ENCODE measurements around the gene MEIS1.

The MEIS1 gene

GRCh38 chr2:66569321-66569851 lies 134.5 kb downstream of the MEIS1 start:
- ATAC-seq (replicated peaks; ENCODE audit: extremely low read depth, poor library complexity, severe bottlenecking) (no peak), DNase-seq (ENCODE audit: low spot score in 2 of 2) (no peak)
- no peaks in the 10 kb centered on the region for H3K36me3 Mint-ChIP-seq (ENCODE audit: insufficient read depth)
- no peak overlapping the region for H3K27ac Mint-ChIP-seq (ENCODE audit: low read depth)
- H3K27me3 Mint-ChIP-seq, result no peaks in the 10 kb centered on the region
- peaks cover 7% of the 10 kb centered on the region for H3K9me3 Mint-ChIP-seq
- no peaks in the 10 kb centered on the region for H3K4me1 Mint-ChIP-seq
- H3K4me3 Mint-ChIP-seq, result no peak overlapping the region

DNA sequence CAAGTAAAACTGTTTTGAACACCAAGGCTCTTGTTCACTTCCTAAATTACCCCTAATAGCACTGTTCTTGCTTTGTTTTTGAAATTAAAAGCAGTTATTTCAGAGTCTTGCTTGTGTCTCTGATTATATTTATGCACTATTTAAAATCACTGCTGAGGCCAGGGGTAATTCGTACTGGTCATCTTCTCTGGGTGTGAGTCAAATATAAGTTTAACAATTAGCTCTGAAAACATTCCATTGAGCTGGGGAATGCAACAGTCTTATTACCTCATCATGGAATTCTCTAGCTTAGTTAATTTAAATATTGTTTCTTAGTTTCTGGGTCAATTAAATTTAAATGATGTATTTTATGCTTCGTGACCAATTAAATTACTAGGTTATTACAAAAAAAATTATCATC lies 135.0 kb downstream of the MEIS1 start:
- no peak for ATAC-seq (replicated peaks; ENCODE audit: extremely low read depth, poor library complexity, severe bottlenecking)
- peaks cover 2% of the 10 kb centered on the region for H3K4me1 Mint-ChIP-seq
- peaks cover 4% of the 10 kb centered on the region for H3K27me3 Mint-ChIP-seq
- no peak for DNase-seq (ENCODE audit: low spot score in 2 of 2)
- no peaks in the 10 kb centered on the region for H3K36me3 Mint-ChIP-seq (ENCODE audit: insufficient read depth)
- H3K9me3 Mint-ChIP-seq, result peaks cover 7% of the 10 kb centered on the region
- H3K27ac Mint-ChIP-seq (ENCODE audit: low read depth), result no peak overlapping the region
- no peak overlapping the region for H3K4me3 Mint-ChIP-seq

DNA sequence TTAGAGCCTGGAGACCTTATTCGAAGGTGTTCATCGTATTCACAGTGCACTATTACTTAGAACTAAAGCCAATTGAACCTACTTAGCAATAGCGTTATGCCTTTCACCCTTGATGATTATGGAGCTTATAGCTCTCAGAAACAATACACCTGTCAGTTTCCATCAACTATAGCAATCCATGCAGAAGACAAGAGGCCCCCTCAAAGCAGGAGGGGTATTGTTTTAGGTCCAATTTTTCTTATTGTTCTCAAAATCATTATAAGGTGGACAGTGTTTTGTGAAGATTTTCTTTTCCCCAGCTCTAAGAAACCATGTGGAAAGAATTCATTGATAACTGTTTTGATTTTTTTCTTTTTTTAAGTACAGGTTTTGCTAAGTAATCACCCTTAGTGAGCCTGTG lies 135.5 kb downstream of the MEIS1 start:
- Mint-ChIP-seq H3K4me1 (peaks cover 6% of the 10 kb centered on the region), H3K27ac (ENCODE audit: low read depth) (no peak overlapping the region), H3K36me3 (ENCODE audit: insufficient read depth) (no peaks in the 10 kb centered on the region), H3K27me3 (peaks cover 9% of the 10 kb centered on the region), H3K9me3 (peaks cover 7% of the 10 kb centered on the region), H3K4me3 (no peak overlapping the region)
- DNase-seq (ENCODE audit: low spot score in 2 of 2) (no peak), ATAC-seq (replicated peaks; ENCODE audit: extremely low read depth, poor library complexity, severe bottlenecking) (no peak)

GRCh38 chr2:66571918-66572317 lies 137.0 kb downstream of the MEIS1 start:
- Mint-ChIP-seq H3K27ac (ENCODE audit: low read depth) (no peak overlapping the region), H3K9me3 (peaks cover 7% of the 10 kb centered on the region), H3K27me3 (peaks cover 18% of the 10 kb centered on the region), H3K4me1 (peaks cover 6% of the 10 kb centered on the region), H3K4me3 (no peak overlapping the region), H3K36me3 (ENCODE audit: insufficient read depth) (no peaks in the 10 kb centered on the region)
- DNase-seq (ENCODE audit: low spot score in 2 of 2), result no peak
- no peak for ATAC-seq (replicated peaks; ENCODE audit: extremely low read depth, poor library complexity, severe bottlenecking)

GRCh38 chr2:66572391-66572790 lies 137.5 kb downstream of the MEIS1 start:
- ATAC-seq (replicated peaks; ENCODE audit: extremely low read depth, poor library complexity, severe bottlenecking) (no peak), DNase-seq (ENCODE audit: low spot score in 2 of 2) (no peak)
- peaks cover 23% of the 10 kb centered on the region for H3K27me3 Mint-ChIP-seq
- peaks cover 7% of the 10 kb centered on the region for H3K9me3 Mint-ChIP-seq
- H3K27ac Mint-ChIP-seq (ENCODE audit: low read depth), result no peak overlapping the region
- H3K4me3 Mint-ChIP-seq, result no peak overlapping the region
- H3K4me1 Mint-ChIP-seq, result peaks cover 6% of the 10 kb centered on the region
- no peaks in the 10 kb centered on the region for H3K36me3 Mint-ChIP-seq (ENCODE audit: insufficient read depth)

GRCh38 chr2:66573416-66573815 lies 138.5 kb downstream of the MEIS1 start:
- ATAC-seq (replicated peaks; ENCODE audit: extremely low read depth, poor library complexity, severe bottlenecking) (no peak), DNase-seq (ENCODE audit: low spot score in 2 of 2) (no peak)
- H3K9me3 Mint-ChIP-seq, result peaks cover 5% of the 10 kb centered on the region
- H3K4me3 Mint-ChIP-seq, result no peak overlapping the region
- H3K4me1 Mint-ChIP-seq, result peaks cover 6% of the 10 kb centered on the region
- peaks cover 33% of the 10 kb centered on the region for H3K27me3 Mint-ChIP-seq
- no peak overlapping the region for H3K27ac Mint-ChIP-seq (ENCODE audit: low read depth)
- no peaks in the 10 kb centered on the region for H3K36me3 Mint-ChIP-seq (ENCODE audit: insufficient read depth)

GRCh38 chr2:66573821-66574233 lies 138.9 kb downstream of the MEIS1 start:
- DNase-seq (ENCODE audit: low spot score in 2 of 2), result no peak
- peaks cover 37% of the 10 kb centered on the region for H3K27me3 Mint-ChIP-seq
- peaks cover 6% of the 10 kb centered on the region for H3K4me1 Mint-ChIP-seq
- H3K9me3 Mint-ChIP-seq, result peaks cover 1% of the 10 kb centered on the region
- no peaks in the 10 kb centered on the region for H3K36me3 Mint-ChIP-seq (ENCODE audit: insufficient read depth)
- ATAC-seq (replicated peaks; ENCODE audit: extremely low read depth, poor library complexity, severe bottlenecking), result no peak
- no peak overlapping the region for H3K4me3 Mint-ChIP-seq
- no peak overlapping the region for H3K27ac Mint-ChIP-seq (ENCODE audit: low read depth)

GRCh38 chr2:66574701-66575624 lies 140.0 kb downstream of the MEIS1 start:
- Mint-ChIP-seq H3K36me3 (ENCODE audit: insufficient read depth) (no peaks in the 10 kb centered on the region), H3K4me1 (peaks cover 6% of the 10 kb centered on the region), H3K27me3 (peaks cover 47% of the 10 kb centered on the region), H3K9me3 (no peaks in the 10 kb centered on the region), H3K4me3 (no peak overlapping the region), H3K27ac (ENCODE audit: low read depth) (no peak overlapping the region)
- ATAC-seq (replicated peaks; ENCODE audit: extremely low read depth, poor library complexity, severe bottlenecking), result no peak
- no peak for DNase-seq (ENCODE audit: low spot score in 2 of 2)

- no peak for DNase-seq (ENCODE audit: low spot score in 2 of 2)
- peaks cover 47% of the 10 kb centered on the region for H3K27me3 Mint-ChIP-seq
- no peak overlapping the region for H3K4me3 Mint-ChIP-seq
- no peak overlapping the region for H3K27ac Mint-ChIP-seq (ENCODE audit: low read depth)
- H3K9me3 Mint-ChIP-seq, result no peaks in the 10 kb centered on the region
- no peaks in the 10 kb centered on the region for H3K36me3 Mint-ChIP-seq (ENCODE audit: insufficient read depth)
- ATAC-seq (replicated peaks; ENCODE audit: extremely low read depth, poor library complexity, severe bottlenecking), result no peak
- H3K4me1 Mint-ChIP-seq, result peaks cover 6% of the 10 kb centered on the region
Measured at GRCh38 chr2:66575625-66576310, 140.8 kb downstream of the MEIS1 start.

- H3K4me1 Mint-ChIP-seq, result peaks cover 6% of the 10 kb centered on the region
- H3K36me3 Mint-ChIP-seq (ENCODE audit: insufficient read depth), result no peaks in the 10 kb centered on the region
- no peak for DNase-seq (ENCODE audit: low spot score in 2 of 2)
- H3K4me3 Mint-ChIP-seq, result no peak overlapping the region
- H3K9me3 Mint-ChIP-seq, result no peaks in the 10 kb centered on the region
- no peak for ATAC-seq (replicated peaks; ENCODE audit: extremely low read depth, poor library complexity, severe bottlenecking)
- H3K27me3 Mint-ChIP-seq, result peaks cover 47% of the 10 kb centered on the region
- H3K27ac Mint-ChIP-seq (ENCODE audit: low read depth), result no peak overlapping the region
Measured at GRCh38 chr2:66576311-66576560, 141.3 kb downstream of the MEIS1 start.

DNA sequence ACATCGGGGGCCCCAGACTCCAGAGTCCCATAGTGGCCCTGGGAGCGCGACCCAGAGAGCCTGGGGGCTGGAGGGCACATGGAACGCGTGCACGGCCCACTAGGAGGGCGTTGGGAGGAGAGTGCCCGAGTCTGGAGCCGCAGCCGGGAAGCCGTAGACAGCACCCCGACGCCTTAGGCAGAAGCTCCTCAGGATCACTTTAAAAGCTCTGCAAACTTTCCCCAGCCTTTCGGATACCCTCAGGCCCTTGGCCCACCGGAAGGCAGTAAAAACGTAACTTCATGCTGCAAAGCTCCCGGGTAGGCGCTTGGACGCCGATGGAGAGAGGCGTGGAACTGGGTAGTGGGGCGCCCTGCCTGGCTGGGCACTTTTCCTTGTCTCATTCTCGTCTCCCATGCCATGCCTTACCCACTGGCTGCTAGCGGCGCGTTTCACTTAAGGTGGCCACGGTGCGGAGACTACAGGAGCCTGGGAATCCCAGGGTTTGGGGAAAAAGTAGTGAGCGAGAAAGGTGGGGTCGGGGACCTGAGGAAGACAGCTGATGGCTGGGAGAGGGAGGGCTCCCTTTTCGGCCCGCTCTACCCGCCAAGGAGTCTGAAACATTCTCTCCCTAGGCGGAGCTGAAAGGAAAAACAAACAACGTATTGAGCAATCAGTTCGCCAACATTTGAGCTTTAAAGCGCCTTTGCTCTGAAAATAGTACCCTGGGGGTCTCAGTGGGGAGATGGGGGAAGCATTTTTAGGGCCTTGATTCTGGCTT lies 141.8 kb downstream of the MEIS1 start:
- Mint-ChIP-seq H3K27ac (ENCODE audit: low read depth) (no peak overlapping the region), H3K4me1 (peaks cover 6% of the 10 kb centered on the region), H3K9me3 (no peaks in the 10 kb centered on the region), H3K4me3 (no peak overlapping the region), H3K27me3 (peaks cover 47% of the 10 kb centered on the region), H3K36me3 (ENCODE audit: insufficient read depth) (no peaks in the 10 kb centered on the region)
- ATAC-seq (replicated peaks; ENCODE audit: extremely low read depth, poor library complexity, severe bottlenecking), result no peak
- DNase-seq (ENCODE audit: low spot score in 2 of 2), result no peak

- no peak overlapping the region for H3K4me3 Mint-ChIP-seq
- H3K27me3 Mint-ChIP-seq, result peaks cover 47% of the 10 kb centered on the region
- DNase-seq (ENCODE audit: low spot score in 2 of 2), result no peak
- H3K4me1 Mint-ChIP-seq, result peaks cover 6% of the 10 kb centered on the region
- ATAC-seq (replicated peaks; ENCODE audit: extremely low read depth, poor library complexity, severe bottlenecking), result no peak
- no peaks in the 10 kb centered on the region for H3K9me3 Mint-ChIP-seq
- no peak overlapping the region for H3K27ac Mint-ChIP-seq (ENCODE audit: low read depth)
- no peaks in the 10 kb centered on the region for H3K36me3 Mint-ChIP-seq (ENCODE audit: insufficient read depth)
Measured at GRCh38 chr2:66577321-66578053, 142.6 kb downstream of the MEIS1 start.
